Heart left ventricle (tissue), 16 donors: Measurements from ENCODE around the gene ZDHHC20. TPM values are rescaled to one million over a fixed set of nuclear protein-coding genes. Genes with fewer than 3 reads are reported as not detected.

Source experiments
- ATAC-seq, 4 donors: fragments of 200-7000 bp; cut with Tn5 transposase; one replicate each; pipeline ENCODE4 v1.9.1; 2020 to 2022; ENCODE audit warnings: moderate library complexity in 4 of 4, mild to moderate bottlenecking in 3 of 4, moderate number of reproducible peaks in 1 of 4
- DNase-seq, 5 donors: peaks; one replicate each; pipeline ENCODE4 v3.0.0-alpha.2; 2020
- H3K27ac ChIP-seq, 12 donors: fragments of 200-600 bp; sonication (generic) in 4 of 12; one replicate each; pipeline versions ENCODE4 v1.5.0 to v1.8.0; 2016 to 2022; ENCODE audit warnings: mild to moderate bottlenecking in 2 of 12
- H3K27me3 ChIP-seq, 9 donors: fragments of 200-600 bp; sonication (generic) in 2 of 9; one replicate each; pipeline versions ENCODE4 v1.5.1 to v1.8.0; 2016 to 2022; ENCODE audit warnings: mild to moderate bottlenecking in 3 of 9
- H3K36me3 ChIP-seq, 9 donors: fragments of 200-600 bp; sonication (generic) in 2 of 9; one replicate each; pipeline versions ENCODE4 v1.5.0 to v1.8.0; 2018 to 2022; ENCODE audit warnings: mild to moderate bottlenecking in 2 of 9
- H3K4me1 ChIP-seq, 12 donors: fragments of 200-600 bp; sonication (generic) in 4 of 12; one replicate each; pipeline versions ENCODE4 v1.5.0 to v1.8.0; 2016 to 2022; ENCODE audit warnings: mild to moderate bottlenecking in 3 of 12
- H3K4me3 ChIP-seq, 12 donors: fragments of 200-600 bp; sonication (generic) in 4 of 12; one replicate each; pipeline versions ENCODE4 v1.5.0 to v1.8.0; 2017 to 2022; ENCODE audit warnings: mild to moderate bottlenecking in 9 of 12, moderate library complexity in 4 of 12
- H3K9me3 ChIP-seq, 12 donors: fragments of 200-600 bp; sonication (generic) in 4 of 12; one replicate each; pipeline versions ENCODE4 v1.5.0 to v1.8.0; 2016 to 2022; ENCODE audit warnings: mild to moderate bottlenecking in 1 of 12
- CTCF ChIP-seq, 12 donors: fragments of 200-600 bp; sonication (generic) in 4 of 12; IDR thresholded peaks; one replicate each; pipeline versions ENCODE4 v1.5.0 to v1.8.0; 2018 to 2022; ENCODE audit warnings: antibody characterized with exemption in 12 of 12, mild to moderate bottlenecking in 5 of 12
- POLR2A ChIP-seq, 2 donors: fragments of 450-650 bp; IDR thresholded peaks; one replicate each; pipeline ENCODE4 v1.6.1; 2017; ENCODE audit warnings: antibody characterized with exemption in 2 of 2, mild to moderate bottlenecking in 2 of 2, moderate library complexity in 2 of 2
- WGBS, 4 donors: extraction: QIAGEN DNeasy Blood & Tissue Kit in 2 of 4; methylation state at CpG; one replicate each; pipeline versions ENCODE4 v1.1.5 to v1.1.7; 2013 to 2018; 5-methylcytosine and 5-hydroxymethylcytosine counted together
- intact Hi-C, 10 donors: fragments of 100-400 bp; cut with DNase I; formaldehyde crosslinking; loops; one replicate each; pipeline versions ENCODE4 v1.11.1 to v1.14.2; 2022
- polyA plus RNA-seq, 2 donors: library from polyadenylated mRNA; stranded (reverse); fragments of 200-250 nt; gene quantifications; one replicate each; pipeline ENCODE4 v1.2.3, GENCODE V29; 2013
- total RNA-seq, 9 donors: library from RNA; depleted of rRNA in 2 of 9; stranded (reverse); fragments of >200 nt in 2 of 9; fragmentation: NEBNext Ultra II Directional in 3 of 9; extraction: Animal tissue kit (Norgen Biotek cat#: 25700) in 3 of 9; gene quantifications; one replicate each; pipeline versions ENCODE4 v1.1.0 to v1.2.4, GENCODE V29; 2016 to 2023
- donor health status: ischemic (EF 13 %, LVEDD 7.1; RV severe dilation, severe dysfunction).
- donor health status: healthy with polysubstance abuse.
- donor health status: DM: no; HTN: yes; CAD: no.
- donor health status: DM: no; HTN: no; CAD: no.
- donor health status: ischemic (EF 25% LVEDD 6.9; RV normal size, moderate dysfunction).
- donor health status: ischemic (EF 25% LVEDD 5.7; RV mildly dilated, moderate dysfunction).
- donor health status: healthy.
- donor health status: DM: yes; HTN: yes; CAD: no.
- donor health status: ischemic (EF 35%, LVEDD 5.7; RV mildly dilated, moderate dysfunction).
- donor health status: nonischemic (EF 11% LVEDD 7.7; RV severe dilation, severe dysfunction).
- donor health status: DM: yes; HTN: yes; CAD: no.
- donor health status: PGD.
- donor health status: ischemic (EF 29% LVEDD 5.4; RV normal size, mild dysfunction).
- donor health status: nonischemic (EF 23%, LVEDD 6.1; RV moderate dilation, normal function).

Gene ZDHHC20
- total and polyA plus RNA-seq, 11 donors: 6.2 to 36.4 (median 16.8) TPM

GRCh38 chr13:21453387-21454081 is 5.6 kb downstream of the ZDHHC20 start:
- H3K27me3 ChIP-seq: no peaks in the 10 kb centered on the region
- H3K36me3 ChIP-seq: no peaks in the 10 kb centered on the region
- ATAC-seq: no peak
- peak overlapping the region in 1 of 12 donors; percentile 69 for H3K27ac ChIP-seq
- peaks cover 0 to 13% (median 0%) of the 10 kb centered on the region in 12 donors for H3K9me3 ChIP-seq
- intact Hi-C loops: loop anchor here in 1 of 10 donors (10.0 kb wide), 1 partner anchor 49 kb away; no protein-coding TSS in a partner anchor
- H3K4me3 ChIP-seq: peak overlapping the region in 1 of 12 donors; percentile 0
- H3K4me1 ChIP-seq: peaks cover 0 to 70% (median 13%) of the 10 kb centered on the region in 12 donors
- 87 to 99% (median 96%) methylated on average over 6 of the region's 6 CpGs for WGBS, 4 donors
- no peak for DNase-seq
- no peak for TF ChIP-seq POLR2A (IDR thresholded peaks at IDR 0.05)
- no peak for TF ChIP-seq CTCF (IDR thresholded peaks at IDR 0.05)

- DNase-seq (no peak), ATAC-seq (no peak)
- Histone ChIP-seq H3K36me3 (no peaks in the 10 kb centered on the region), H3K27me3 (no peaks in the 10 kb centered on the region), H3K4me3 (no peak overlapping the region), H3K9me3 (peaks cover 0 to 13% (median 0%) of the 10 kb centered on the region in 12 donors), H3K4me1 (peaks cover 0 to 61% (median 0%) of the 10 kb centered on the region in 12 donors), H3K27ac (peak overlapping the region in 1 of 12 donors; percentile 51)
- intact Hi-C loops: loop anchor here in 1 of 10 donors (10.0 kb wide), 1 partner anchor 46 kb away; no protein-coding TSS in a partner anchor
- no peak for TF ChIP-seq POLR2A (IDR thresholded peaks at IDR 0.05)
- TF ChIP-seq CTCF (IDR thresholded peaks at IDR 0.05): no peak
- 88 to 92% (median 91%) methylated on average over 3 of the region's 3 CpGs for WGBS, 4 donors
Observed at GRCh38 chr13:21450936-21451335, 8.2 kb downstream of the ZDHHC20 start.

GRCh38 chr13:21446656-21447055 is 12.4 kb downstream of the ZDHHC20 start:
- intact Hi-C loops: no loop called here
- Histone ChIP-seq H3K27me3 (no peaks in the 10 kb centered on the region), H3K9me3 (no peaks in the 10 kb centered on the region), H3K4me3 (no peak overlapping the region), H3K4me1 (peaks cover 0 to 52% (median 0%) of the 10 kb centered on the region in 12 donors), H3K27ac (no peak overlapping the region), H3K36me3 (no peaks in the 10 kb centered on the region)
- ATAC-seq: no peak
- TF ChIP-seq POLR2A (IDR thresholded peaks at IDR 0.05) (no peak), CTCF (IDR thresholded peaks at IDR 0.05) (no peak)
- no peak for DNase-seq
- WGBS, 4 donors: 77 to 92% (median 81%) methylated on average over 2 of the region's 2 CpGs

- no peaks in the 10 kb centered on the region for H3K9me3 ChIP-seq
- no peak overlapping the region for H3K4me3 ChIP-seq
- DNase-seq (no peak), ATAC-seq (no peak)
- intact Hi-C loops: no loop called here
- H3K27me3 ChIP-seq: no peaks in the 10 kb centered on the region
- 80 to 85% (median 84%) methylated on average over 6 of the region's 6 CpGs for WGBS, 4 donors
- TF ChIP-seq POLR2A (IDR thresholded peaks at IDR 0.05) (no peak), CTCF (IDR thresholded peaks at IDR 0.05) (no peak)
- H3K27ac ChIP-seq: no peak overlapping the region
- H3K36me3 ChIP-seq: no peaks in the 10 kb centered on the region
- peaks cover 0 to 48% (median 0%) of the 10 kb centered on the region in 12 donors for H3K4me1 ChIP-seq
Observed at GRCh38 chr13:21445759-21446158, 13.3 kb downstream of the ZDHHC20 start.
